Stimulated activated CD8-positive, alpha-beta memory T cell treated with anti-CD3 and anti-CD28 coated beads, Interleukin-7, amount 100 ng/mL, for 48 hours (primary cell): ENCODE results near the gene TMA7.

Experiments used
- DNase-seq, 2 donors: peaks; one replicate each; pipeline ENCODE4 v3.0.0-alpha.2; 2020; ENCODE audit warnings: low read depth in 1 of 2; ENCODE audit errors: extremely low read depth in 1 of 2

The TMA7 gene

DNA sequence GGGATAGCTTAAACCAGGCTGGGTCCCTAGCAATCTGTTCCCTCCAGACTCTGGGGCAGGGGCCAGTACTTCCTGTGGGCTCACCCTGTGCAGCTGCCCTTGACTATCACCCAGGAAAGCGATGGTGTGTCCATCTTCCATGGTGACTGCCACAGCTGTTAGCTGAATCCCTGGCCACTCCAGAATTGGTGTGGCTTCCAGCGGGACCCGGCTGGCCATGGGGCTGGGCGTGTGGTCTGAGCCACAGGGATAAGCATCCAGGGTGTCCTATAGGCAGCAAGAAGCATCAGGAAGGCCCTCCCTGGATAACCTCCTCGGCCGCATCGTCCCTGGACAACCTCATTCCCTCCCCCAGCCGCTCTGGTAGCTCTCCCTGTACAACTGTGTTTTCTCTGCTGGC lies 17.4 kb upstream of the TMA7 start:
- no peak for DNase-seq

DNA sequence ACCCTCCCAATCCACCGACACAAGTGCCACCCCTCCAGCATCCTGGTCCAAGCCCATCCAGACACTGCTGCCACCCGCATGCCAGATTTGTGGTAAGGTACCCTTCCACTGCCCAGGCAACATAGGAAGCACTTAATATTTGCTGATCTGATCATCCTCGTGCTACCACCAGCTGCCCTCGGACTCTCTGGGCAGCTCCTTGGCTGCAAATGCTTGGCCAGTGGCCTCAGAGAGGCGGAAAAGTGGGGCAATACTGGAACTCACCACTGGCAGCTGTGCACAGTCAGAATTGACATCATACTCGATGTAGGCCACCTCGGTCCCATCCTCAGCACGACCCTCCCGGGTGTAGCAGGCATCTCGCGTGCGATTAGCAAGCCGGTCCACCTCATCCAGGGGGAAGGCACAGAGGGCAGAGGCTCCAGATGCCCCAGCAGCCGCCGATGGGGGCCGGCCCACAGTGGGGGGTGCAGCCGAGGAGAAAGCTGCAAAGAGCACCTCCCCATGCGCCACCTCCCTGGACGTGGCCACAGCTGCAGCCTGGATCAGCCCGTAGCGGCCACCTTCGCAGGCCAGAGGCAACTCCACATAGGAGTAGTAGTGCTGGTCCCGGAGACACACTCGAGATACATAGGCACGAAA lies 16.7 kb upstream of the TMA7 start:
- DNase-seq = no peak

DNA sequence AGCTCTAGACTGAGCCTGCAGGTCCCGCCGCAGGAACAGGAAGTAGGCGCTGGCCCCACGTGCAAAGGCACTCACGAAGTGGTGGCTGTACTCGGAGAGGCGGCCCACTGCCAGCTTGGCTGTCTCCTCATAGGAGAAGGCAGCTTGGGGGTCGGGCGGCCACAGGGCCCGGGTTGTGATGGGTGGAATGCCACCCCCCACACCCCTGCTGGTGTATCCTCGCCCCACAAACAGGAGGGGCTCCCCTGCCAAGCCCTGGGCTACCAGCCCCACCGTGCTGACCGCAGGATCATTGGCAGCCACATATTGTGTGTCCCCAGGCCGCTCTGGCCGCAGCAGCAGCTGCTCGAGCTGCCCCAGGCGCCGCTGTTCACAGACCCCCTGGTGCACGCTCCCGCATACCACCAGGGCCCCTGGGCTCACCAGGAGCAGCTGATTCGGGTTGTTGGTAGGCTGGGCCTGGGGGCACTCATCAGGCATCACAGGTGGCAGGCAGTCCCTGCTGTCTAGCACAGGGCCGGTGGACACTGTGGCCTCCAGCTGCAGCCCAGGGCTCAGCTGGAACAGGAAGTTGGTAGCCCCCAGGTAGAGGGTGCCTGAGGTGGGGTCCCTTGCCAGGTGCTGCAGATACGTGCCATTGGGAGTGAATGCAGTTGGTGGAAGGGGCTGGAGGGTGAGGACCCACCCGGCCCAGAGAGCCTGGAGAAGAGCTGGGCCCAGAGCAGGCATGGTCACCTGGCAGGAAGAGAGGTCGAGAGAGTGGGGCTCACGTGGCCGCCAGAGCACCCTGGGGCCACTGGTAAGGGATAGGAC lies 16.0 kb upstream of the TMA7 start:
- DNase-seq = no peak

DNA sequence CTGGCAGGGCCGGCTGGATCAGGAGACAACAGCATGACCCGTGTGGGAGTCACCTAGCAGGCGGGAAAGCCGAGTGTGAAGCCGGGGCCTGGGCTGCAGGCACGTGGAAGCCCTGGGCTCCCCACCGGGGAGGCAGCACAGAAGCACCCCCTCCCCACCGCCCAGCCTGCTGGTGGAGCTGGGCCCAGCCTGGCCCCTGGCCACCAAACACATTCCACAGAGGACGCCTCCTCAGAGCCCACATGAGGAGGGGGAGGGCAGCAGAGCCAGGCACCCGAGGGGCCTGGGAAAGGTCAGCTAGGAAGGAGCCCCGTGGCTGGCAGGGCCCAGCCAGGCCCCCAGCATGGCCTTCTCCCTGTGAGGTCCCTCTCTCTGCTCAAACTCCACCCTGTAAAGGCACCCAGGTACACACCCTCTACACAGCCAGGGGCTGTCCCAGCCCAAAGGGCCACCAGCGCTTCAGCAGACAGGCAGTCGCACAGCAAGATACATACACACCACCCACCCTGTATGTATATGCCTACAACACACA lies 14.7 kb upstream of the TMA7 start:
- DNase-seq = no peak

DNA sequence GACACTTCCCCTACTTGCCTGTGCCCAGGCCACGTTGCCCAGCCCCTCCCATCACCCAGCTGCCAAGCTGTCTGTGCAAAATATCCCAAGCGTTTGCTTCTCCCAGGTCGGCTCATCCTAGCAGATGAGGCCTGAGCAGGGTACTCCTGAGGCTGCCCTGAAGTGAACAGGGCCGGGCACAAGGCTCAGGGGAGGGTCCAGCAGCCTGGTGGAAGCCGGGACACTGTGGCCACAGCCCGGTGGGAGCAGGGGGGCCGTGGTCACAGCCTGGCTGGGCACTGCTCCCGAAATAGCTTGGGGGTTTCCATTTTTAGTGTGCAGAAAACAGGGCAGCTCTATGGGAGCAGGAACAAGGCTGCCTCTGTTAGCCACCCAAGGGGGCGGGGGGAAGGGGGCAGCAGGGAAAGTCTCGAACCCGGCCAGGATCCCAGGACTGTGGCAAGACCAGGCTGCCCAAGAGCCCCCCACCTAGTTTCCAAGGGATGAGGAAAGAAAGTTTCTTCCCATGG lies 13.6 kb upstream of the TMA7 start:
- no peak for DNase-seq

DNA sequence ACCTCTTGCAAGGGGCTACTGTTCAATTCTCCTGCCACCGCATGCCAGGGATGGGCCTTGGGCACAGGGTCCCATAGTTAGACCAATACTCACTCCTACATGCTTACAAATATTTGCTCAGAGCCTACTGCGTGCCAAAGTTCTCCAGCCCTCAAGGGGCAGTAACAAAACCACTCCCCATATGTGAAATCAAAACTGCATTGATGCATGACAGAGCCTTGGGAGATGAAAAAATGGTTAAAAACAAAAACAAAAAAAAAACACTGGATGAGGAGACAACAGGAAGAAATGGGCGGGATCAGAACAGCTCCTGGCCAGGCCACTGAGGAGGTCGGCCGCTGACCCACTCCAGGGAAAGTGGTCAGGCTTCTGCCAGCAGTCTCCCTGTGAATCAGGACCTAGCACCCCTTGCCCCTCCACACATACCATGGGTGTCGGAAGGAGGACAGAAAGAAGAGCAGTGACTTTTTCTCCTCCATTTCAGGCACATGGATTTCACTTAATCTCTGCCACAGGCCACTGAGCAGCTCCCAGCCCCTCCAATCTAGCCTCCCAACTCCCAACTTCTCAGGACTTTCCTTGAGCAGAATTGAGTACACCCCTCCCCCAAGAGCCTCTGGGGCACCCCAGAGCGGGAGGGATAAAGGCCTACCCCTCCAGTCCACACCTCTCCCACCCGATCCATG lies 13.0 kb upstream of the TMA7 start:
- DNase-seq = no peak

DNA sequence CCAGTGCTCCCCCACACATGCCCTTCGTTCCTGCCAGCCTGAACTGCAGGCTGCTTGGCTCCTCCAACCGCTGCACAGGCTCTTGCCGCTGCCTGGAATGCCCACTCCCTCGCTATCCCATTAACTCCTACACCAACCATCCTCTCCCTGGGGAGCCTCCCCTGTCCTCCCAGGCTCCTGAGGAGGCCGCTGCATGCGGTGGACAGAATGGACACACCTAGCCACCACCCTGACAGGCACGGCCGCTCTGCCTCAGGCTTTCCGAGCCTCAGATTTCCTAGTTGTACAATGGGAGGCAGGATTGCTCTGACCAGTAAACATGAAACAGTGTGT lies 12.5 kb upstream of the TMA7 start:
- no peak for DNase-seq

DNA sequence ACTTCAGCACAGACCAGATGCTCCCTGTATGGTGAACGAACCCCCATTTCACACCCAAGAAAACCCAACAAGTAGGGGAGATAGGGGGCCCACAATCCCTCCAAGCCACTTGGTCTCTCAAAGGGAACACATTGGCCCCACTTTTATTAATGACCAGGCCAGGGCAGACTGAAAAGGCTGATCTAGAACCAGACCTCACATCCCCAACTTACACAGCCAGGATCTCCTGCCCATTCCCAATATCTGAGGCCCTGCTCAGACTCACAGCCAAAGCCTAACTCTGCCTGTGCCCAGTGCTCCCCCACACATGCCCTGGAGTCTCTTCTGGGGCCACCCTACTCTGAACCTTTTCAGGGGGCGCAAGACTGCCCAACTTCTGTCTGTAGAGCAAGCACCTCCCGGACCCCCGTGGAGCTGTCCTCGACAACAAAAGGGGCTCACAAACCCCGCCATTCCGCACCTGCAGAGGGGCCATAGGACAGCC lies 11.9 kb upstream of the TMA7 start:
- DNase-seq = no peak

DNA sequence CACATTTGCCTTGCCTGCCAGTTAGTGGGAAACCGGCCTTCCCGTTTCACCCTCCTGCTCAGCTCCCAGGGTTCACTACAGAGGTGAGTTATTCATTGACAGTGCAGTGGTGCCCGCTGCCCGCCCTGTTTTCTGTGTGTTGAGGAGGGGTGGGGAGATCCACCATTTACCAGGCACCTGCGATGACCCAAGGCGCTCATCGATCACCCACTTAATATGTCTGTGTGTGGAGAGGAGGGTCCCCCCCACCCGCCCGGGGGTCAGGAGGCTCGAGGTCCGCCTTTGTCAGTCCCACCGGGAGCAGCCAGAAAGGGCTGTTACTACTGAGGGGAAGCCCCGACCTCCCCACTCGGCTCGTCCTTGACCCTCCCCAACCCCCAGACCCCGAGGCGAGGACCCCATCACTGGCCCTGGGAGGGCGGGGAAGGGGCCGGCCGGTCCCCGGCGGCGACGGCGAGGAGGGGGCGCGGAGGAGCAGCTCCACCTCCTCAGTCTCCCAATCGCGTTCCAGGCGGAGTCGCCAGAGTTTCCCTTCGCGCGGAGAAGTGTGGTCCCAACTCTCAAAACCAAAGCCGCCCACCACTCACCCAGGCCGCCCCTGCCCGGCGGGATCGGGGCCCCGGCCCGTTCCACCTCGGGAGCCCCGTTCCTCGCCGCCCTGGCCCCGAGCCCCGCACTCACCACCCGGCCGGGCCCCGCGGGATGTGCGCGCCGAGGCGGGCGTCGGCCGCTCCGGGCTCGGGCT lies 11.3 kb upstream of the TMA7 start:
- DNase-seq = no peak

DNA sequence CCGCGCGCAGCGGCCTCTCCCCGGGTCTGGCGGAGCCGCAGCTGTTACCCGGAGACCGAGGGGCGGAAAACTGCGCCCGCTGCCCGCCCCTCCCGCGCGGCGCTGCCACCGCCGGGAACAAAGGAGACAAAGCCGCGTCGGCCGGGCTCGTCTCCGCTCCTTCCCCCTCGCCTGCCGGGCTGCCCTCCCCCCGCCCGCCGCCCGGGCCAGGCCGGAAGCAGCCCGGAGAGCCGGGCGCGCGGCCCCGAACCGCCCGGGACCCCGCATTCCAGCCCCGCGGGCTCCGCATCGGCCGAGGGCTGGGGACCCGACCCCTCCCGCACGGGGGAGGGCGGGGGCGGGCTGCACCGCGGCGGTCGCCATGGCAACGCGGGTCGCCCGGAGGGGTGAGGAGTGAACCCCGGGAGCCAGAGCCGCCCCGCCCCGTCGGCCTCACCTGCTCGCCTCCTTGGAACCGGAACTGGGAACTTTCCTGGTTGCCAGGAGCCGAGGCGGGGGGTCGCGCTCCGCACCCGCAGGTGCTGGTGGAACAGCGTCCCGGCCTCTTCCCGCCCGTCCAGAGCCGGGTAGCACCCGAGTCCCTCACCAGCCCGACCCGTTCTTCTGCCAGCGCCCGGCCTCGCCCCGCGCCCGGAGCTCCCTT lies 10.6 kb upstream of the TMA7 start:
- no peak for DNase-seq

DNA sequence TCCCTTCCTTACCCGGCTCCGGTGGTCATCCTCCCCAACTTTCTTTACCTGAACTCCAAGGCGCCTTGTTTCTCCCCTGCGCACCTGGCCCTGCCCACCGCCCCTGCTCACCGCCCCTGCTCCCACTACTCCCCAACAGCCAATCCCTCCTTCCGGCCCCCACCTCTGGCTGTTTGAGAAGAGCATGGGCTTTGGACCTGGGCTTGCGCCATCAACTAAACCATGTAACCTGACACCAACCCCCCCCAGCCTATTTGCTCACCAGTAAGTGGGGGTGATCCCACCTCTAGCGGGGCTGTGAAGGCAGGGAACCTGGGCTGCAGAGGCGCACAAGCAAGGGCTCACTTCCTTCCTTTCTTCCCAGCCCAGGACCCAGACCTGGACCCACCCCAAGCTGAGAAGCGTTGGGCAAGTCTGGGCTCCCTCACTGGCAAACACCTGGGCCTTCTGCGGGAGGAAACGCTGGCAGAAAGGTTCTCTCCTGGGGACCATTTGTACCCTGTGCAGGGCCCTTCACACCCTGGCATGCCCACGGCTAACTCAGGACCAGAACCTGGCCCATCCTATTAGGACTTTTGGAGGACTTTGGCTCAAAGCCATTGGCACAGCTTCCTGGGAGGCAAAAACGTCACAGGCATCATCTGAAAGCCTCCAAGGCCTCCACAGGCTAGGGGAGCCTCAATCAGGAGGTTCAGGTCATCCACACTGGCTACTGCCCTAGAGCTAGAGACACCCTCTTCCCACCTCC lies 9.9 kb upstream of the TMA7 start, which contains the start of gene PLXNB1:
Gene PLXNB1 (minus strand): TSS at position 127 of the 748 bp plus-strand sequence. CDS start 5,475 bp downstream, outside the sequence.
- DNase-seq = no peak

DNA sequence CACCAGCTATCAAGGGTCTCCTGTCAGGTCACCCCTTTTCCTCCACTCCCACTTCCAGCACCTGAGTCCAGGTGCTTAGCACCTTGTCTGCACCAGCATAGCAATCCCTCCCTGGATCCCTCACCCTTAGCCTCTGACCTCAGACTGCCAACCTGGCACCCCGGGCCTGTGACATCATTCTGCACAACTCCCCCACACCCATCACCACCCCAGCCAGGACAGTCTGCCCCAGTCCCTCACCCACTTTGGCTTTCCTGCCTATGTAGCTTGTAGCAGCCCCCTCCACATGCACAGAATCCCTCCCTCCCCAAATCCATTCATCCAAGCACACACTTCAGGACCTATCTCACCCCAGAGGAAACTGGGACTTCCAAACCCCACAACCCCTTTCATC lies 9.4 kb upstream of the TMA7 start:
- no peak for DNase-seq

DNA sequence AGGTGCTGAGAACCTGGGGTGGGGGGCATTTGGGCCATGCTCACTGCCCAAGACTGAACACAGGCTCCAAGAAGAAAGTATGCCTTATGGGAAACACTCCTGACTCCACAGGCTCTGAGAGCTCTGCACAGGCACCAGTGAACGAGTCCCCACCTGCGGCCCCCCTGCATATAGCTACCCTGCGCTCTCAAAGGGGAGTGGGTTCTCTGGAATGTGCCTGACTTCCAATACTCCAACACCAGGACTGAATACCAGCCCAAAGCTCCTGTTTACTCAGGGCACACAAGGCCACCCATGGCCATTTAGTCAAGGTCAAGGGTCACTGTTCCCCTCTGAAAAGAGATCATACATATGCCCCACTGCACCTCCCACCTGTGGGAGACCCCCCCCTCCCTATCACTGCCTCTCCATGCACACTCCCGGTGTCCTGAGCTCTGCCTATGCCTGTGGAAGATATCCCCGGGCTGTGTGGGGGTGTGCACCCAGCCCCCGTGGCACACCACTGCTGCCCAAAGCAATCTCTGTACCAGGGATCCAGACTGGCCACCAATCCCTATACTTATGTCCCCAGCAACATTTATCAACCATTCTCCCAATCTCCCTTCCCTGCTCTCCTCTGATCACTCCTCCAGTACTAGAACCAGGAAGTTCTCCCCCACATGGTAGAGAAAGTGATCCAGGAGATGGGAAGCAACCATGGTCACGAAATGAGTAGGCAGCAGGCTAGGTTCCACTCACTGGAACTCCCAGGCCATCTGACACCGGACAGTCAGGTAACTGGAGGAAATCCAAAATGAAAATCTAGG lies 8.6 kb upstream of the TMA7 start:
- DNase-seq = no peak

DNA sequence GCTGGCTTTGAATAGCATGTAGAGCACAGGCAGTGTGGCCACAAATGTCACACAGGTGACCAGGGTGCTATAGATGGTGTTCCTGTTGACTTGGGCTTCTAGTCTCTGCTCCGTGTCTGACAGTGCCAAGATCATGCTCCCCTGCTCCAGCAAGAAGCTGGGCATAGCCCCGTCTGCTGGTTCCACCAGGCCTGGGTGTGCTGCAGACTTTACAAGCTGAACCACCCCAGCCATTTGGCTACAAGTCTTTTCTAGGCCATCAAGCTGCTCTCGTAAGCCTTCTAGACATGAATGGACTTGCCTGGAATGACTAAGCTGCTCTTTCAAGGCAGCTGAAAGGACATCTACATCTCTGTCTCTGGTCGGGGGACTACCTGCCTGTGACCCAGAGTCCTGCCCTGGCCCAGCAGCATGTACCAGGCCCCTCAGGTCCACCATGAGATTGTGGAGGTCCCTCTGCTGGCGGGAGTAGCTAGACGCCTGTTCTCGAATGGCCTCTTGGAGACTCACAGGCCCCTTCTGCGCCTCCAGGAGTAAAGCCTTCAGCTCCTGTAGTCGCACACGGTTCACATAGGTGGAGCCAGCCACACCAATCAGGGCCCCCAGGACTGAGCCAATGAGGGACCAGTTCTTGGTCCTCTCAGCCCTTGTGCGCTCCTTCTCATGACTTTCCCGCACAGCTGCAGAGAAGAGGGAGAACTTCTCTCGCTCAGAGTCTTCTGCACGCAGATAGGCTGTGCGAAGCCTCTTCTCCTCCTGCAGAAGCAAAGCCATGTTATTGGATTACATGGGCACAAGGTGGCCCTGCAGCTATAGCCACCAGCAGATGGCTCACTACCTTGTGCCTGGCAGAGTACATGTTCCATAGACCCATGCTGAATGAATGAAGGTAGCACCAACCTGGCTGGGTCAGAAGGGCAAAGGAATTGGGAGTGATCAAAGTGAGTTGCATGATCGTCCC lies 7.4 kb upstream of the TMA7 start:
- no peak for DNase-seq

DNA sequence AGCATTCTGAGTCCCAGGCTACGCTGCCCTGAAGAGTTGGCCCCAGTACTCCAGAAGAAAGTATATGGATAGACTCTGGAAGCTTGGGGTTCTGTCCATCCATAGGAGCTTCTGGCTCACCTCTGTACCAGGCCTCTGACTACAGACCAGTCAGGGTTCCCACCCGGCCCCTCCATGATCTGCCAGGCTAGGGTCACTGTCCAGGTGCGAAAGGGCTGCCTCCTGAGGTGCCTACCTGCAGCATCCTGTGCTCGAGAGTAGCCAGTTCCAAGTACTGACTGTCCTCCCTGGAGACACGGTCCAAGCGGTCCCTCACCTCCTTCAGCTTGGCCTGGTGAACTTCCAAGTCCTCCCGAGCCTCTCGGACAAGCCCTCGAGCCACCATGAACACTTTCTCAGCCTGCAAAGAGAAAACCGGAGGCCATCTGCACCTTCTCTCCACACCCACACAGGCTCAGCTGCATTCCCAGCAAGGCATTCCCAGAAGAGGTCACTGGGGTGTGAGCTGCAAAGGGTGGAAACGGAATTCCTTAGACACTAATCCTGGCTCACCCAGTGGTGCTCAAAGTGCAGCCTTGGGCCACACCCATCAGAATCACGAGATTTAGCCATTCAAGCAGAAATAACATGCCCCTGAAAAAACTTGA lies 6.5 kb upstream of the TMA7 start:
- no peak for DNase-seq

DNA sequence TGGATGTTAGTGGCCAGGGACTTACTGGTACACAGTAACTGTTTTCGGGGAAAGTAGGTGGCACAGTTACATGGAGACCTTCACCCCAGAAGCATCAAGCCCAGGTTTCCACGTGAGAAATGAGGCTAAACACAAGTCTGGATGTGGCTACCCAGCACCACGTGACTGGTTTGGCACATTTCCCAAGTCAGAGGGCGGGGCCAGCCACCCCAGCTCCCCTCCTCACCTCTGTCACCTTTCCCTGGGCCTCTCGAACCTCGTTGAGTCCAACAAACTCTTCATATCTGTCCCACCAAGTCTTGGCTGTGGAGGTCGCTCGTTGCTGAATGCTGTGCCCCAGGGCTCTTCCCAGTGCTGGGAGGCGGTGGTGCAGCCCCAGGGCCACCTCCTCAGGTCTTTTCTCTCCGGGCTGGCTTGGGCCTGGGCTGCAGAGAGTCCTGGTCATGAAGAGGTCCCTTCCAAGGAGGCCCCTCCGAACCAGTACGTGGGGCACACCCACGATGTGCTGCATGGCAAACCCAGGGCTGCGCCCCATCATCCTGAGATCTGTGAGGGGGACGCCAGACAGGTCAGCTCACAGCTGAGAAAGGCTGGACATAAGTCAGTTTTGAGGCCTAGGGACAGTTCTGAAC lies 5.3 kb upstream of the TMA7 start:
- DNase-seq = no peak

DNA sequence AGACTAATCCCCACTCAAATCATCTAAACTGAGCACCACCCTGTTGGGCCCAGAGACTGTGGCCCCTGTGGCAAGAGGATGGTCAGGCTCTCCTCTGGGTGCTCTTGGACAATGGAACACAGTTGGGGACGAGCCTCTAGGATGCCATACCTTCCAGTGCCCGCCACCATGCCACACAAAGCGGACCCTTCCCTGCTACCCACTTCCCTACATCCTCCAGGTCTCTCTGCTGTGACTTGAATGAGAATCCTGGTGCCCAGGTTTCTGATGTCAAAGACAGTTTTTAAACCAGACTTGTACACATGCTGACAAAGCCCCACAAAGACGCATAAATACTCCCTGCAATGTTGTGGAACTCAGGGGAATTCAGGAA lies 4.8 kb upstream of the TMA7 start:
- DNase-seq = no peak
